ENCODE results near the gene TTC8. TPM values are rescaled to one million over a fixed set of nuclear protein-coding genes. Genes with fewer than 3 reads are reported as not detected.

The TTC8 gene
- total RNA-seq, 4 donors from 2014 or later: 10.5 to 18.2 (median 12.1) TPM

GRCh38 chr14:88882236-88882635 is 57.8 kb downstream of the TTC8 start:
- no peak for DNase-seq (ENCODE audit: low spot score in 2 of 2)
- peaks cover 20% of the 10 kb centered on the region for H3K36me3 ChIP-seq
- no peaks in the 10 kb centered on the region for H3K4me1 ChIP-seq
- H3K9me3 ChIP-seq: peaks cover 4% of the 10 kb centered on the region
- WGBS: 85% methylated on average over 1 of the region's 1 CpG
- no peak overlapping the region for H3K27ac ChIP-seq
- no peak overlapping the region for H3K4me3 ChIP-seq
- no peaks in the 10 kb centered on the region for H3K27me3 ChIP-seq
- TF ChIP-seq POLR2A (IDR thresholded peaks at IDR 0.05) (no peak), EP300 (IDR thresholded peaks at IDR 0.05) (no peak), CTCF (IDR thresholded peaks at IDR 0.05) (no peak), POLR2AphosphoS5 (IDR thresholded peaks at IDR 0.05) (no peak)

GRCh38 chr14:88895116-88895515 is 70.7 kb downstream of the TTC8 start:
- no peak overlapping the region for H3K27ac ChIP-seq
- no peaks in the 10 kb centered on the region for H3K36me3 ChIP-seq
- no peak for TF ChIP-seq EP300 (IDR thresholded peaks at IDR 0.05)
- no peak for TF ChIP-seq CTCF (IDR thresholded peaks at IDR 0.05)
- TF ChIP-seq POLR2AphosphoS5 (IDR thresholded peaks at IDR 0.05): no peak
- TF ChIP-seq POLR2A (IDR thresholded peaks at IDR 0.05): no peak
- no peak for DNase-seq (ENCODE audit: low spot score in 2 of 2)
- no peaks in the 10 kb centered on the region for H3K27me3 ChIP-seq
- no peaks in the 10 kb centered on the region for H3K9me3 ChIP-seq
- no peaks in the 10 kb centered on the region for H3K4me1 ChIP-seq
- H3K4me3 ChIP-seq: no peak overlapping the region
- 74% methylated on average over 4 of the region's 4 CpGs for WGBS

- Histone ChIP-seq H3K9me3 (no peaks in the 10 kb centered on the region), H3K4me3 (no peak overlapping the region), H3K27ac (no peak overlapping the region), H3K27me3 (no peaks in the 10 kb centered on the region), H3K36me3 (no peaks in the 10 kb centered on the region), H3K4me1 (no peaks in the 10 kb centered on the region)
- no peak for DNase-seq (ENCODE audit: low spot score in 2 of 2)
- 72% methylated on average over 4 of the region's 4 CpGs for WGBS
- no peak for TF ChIP-seq CTCF (IDR thresholded peaks at IDR 0.05)
- TF ChIP-seq POLR2A (IDR thresholded peaks at IDR 0.05): no peak
- no peak for TF ChIP-seq EP300 (IDR thresholded peaks at IDR 0.05)
- TF ChIP-seq POLR2AphosphoS5 (IDR thresholded peaks at IDR 0.05): no peak
Measured at GRCh38 chr14:88901189-88901588, 76.7 kb downstream of the TTC8 start.

- no peak for DNase-seq (ENCODE audit: low spot score in 2 of 2)
- H3K4me1 ChIP-seq: no peaks in the 10 kb centered on the region
- H3K9me3 ChIP-seq: no peaks in the 10 kb centered on the region
- 79% methylated on average over 3 of the region's 3 CpGs for WGBS
- TF ChIP-seq CTCF (IDR thresholded peaks at IDR 0.05) (no peak), POLR2AphosphoS5 (IDR thresholded peaks at IDR 0.05) (no peak), POLR2A (IDR thresholded peaks at IDR 0.05) (no peak), EP300 (IDR thresholded peaks at IDR 0.05) (no peak)
- no peaks in the 10 kb centered on the region for H3K27me3 ChIP-seq
- no peak overlapping the region for H3K27ac ChIP-seq
- no peaks in the 10 kb centered on the region for H3K36me3 ChIP-seq
- no peak overlapping the region for H3K4me3 ChIP-seq
Measured at GRCh38 chr14:88901991-88902390, 77.5 kb downstream of the TTC8 start.

- H3K4me3 ChIP-seq: no peak overlapping the region
- H3K4me1 ChIP-seq: no peaks in the 10 kb centered on the region
- TF ChIP-seq EP300 (IDR thresholded peaks at IDR 0.05): no peak
- no peak for TF ChIP-seq POLR2A (IDR thresholded peaks at IDR 0.05)
- no peak for TF ChIP-seq CTCF (IDR thresholded peaks at IDR 0.05)
- TF ChIP-seq POLR2AphosphoS5 (IDR thresholded peaks at IDR 0.05): no peak
- no peaks in the 10 kb centered on the region for H3K36me3 ChIP-seq
- H3K27ac ChIP-seq: no peak overlapping the region
- H3K27me3 ChIP-seq: no peaks in the 10 kb centered on the region
- no peaks in the 10 kb centered on the region for H3K9me3 ChIP-seq
- no peak for DNase-seq (ENCODE audit: low spot score in 2 of 2)
- WGBS: 89% methylated on average over 1 of the region's 1 CpG
Measured at GRCh38 chr14:88902850-88903249, 78.4 kb downstream of the TTC8 start.
